Retina (tissue), 1 donor: ENCODE data around the gene RABL6.
"Not testable (repeated sequence)": the region's sequence is repeated elsewhere in the genome, so short reads cannot be mapped to it uniquely, and the experiment has no call there.

Experiments used
- DNase-seq: peaks from one replicate; pipeline ENCODE4 v3.0.0-alpha.2; 2016

Gene RABL6

DNA sequence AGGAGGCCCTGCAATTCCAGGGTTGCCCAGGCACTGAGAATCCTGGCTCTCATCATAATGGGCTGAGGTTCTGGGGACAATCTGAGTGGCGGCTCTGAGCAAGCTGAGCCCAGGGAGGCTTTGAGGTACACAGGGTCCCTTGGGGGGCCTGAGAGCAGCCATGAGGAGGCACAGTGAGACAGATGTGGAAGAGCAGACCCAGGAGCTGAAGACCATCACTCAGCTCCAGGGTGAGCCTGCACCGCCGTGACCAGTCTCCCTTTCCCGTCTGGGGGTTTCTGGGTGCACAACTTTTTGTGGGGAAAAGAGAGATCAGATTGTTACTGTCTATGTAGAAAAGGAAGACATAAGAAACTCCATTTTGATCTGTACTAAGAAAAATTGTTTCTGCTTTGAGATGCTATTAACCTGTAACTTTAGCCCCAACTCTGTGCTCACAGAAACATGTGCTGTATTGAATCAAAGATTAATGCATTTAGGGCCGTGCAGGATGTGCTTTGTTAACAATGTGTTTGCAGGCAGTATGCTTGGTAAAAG, 11.4 kb upstream of the RABL6 start, which contains the start of gene CCDC183:
Gene CCDC183, plus strand, starts transcription at position 101 of the 537 bp plus-strand sequence. Its CDS starts 60 bp downstream, at position 161.
- DNase-seq, result peak; percentile 28

DNA sequence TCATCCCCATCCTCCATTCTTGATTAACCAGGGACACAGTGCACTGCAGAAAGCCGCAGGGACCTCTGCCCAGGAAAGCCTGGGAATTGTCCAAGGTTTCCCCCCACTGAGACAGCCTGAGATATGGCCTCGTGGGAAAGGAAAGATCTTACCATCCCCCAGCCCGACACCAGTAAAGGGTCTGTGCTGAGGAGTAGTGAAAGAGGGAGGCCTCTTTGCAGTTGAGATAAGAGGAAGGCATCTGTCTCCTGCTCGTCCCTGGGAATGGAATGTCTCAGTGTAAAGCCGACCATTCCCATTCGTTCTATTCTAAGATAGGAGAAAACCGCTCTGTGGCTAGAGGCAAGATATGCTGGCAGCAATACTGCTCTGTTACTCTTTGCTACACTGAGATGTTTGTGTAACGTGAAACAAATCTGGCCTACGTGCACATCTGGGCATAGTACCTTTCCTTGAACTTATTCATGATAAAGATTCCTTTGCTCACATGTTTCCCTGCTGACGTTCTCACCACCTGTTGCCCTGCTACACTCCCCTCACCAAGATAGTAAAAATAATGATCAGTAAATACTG, 10.9 kb upstream of the RABL6 start:
- not testable (repeated sequence) for DNase-seq

DNA sequence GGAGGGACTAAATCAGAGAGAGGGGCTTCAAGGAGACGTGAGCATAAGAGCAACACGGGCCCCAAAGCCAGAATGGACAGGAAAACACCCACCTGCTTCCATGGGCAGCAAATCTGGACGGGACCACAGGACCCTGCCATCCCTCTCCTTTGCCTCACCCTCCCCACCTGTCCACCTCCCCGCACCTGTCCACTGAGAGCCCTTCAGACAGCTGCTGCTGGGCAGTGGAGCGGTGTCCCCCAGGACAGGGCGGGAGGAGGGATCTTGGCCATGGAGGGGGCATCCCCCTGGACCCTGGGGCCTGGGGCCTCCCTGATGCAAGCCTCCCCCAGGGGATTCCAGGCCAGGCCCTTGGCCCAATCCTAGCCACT, 9.1 kb upstream of the RABL6 start:
- DNase-seq, result no peak

DNA sequence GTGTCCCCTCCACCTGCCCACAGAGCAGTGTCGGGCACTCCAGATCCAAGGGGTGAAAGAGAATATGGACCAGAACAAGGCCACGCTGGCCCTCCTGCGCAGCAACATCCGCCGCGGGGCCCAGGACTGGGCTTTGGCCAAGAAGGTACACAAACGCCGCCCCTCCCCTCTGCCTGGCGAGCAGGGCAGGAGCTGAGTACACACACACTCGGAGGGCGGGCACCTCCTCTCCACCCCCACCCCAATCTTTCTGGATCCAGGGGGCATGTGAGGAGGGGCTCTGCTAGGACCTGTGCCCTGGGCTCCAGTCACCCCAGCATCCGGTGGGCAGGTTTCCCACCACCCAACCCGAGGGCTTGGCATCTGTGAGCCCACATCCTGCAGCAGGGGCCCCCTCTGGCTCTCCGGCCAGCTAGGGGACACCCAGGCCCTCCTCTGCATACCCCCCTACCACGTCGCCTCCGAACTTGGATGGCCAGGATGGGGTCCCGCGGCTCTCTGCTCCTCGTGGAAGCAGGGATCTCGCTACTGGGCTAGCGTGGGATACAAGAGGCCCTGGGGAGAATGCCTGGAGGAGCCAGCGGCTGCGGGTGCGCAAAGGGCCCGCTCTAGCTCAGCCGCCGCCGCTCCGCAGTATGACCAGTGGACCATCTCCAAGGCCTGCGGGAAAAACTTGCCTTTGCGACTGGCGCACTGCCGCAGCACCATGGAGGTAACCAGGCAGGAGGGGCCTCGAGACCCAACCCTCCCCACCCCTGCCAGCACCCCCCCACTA, 8.5 kb upstream of the RABL6 start:
- DNase-seq, result peak; percentile 19

- peak; percentile 80 for DNase-seq
Observed at GRCh38 chr9:136799854-136800657, 7.7 kb upstream of the RABL6 start.

GRCh38 chr9:136802321-136802720, 5.4 kb upstream of the RABL6 start:
- DNase-seq, result no peak

DNA sequence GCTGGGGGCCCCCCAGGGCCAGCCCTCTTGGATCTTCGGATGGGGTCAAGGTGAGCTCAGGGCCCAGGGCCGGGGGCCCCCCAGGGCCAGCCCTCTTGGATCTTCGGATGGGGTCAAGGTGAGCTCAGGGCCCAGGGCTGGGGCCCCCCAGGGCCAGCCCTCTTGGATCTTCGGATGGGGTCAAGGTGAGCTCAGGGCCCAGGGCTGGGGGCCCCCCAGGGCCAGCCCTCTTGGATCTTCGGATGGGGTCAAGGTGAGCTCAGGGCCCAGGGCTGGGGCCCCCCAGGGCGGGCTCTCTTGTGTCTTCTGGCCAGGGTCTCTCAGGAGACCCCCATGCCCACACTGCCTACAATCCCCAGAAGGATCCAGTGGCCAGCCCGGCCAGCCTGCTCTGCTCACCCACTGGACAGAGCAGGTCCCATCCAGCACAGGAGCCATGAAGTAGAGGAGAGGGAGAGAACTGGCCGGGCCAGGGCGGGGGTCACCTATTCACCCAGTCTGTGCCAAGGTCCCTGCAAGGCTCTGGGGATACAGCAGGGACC, 4.7 kb upstream of the RABL6 start:
- not testable (repeated sequence) for DNase-seq

GRCh38 chr9:136803551-136804508, 3.9 kb upstream of the RABL6 start:
- no peak for DNase-seq

GRCh38 chr9:136804509-136805206, 3.1 kb upstream of the RABL6 start:
- no peak for DNase-seq

- no peak for DNase-seq
Observed at GRCh38 chr9:136805207-136805740, 2.5 kb upstream of the RABL6 start.

DNA sequence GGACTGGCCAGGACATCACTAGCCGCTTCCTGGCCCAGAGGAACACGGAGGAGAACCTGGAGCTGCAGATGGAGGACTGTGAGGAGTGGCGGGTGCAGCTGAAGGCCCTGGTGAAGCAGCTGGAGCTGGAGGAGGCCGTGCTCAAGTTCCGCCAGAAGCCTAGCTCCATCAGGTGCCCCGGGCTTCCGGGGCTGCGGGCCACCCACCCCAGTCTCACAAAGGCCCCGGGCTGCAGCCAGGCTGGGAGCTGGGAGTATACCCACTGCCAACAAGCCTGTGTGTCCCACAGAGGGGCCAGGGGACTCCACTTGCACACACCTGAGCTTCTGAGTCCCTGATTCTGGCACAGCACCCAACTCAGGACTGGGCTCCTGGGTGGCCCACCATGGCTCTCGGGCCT, 1.7 kb upstream of the RABL6 start:
- DNase-seq, result no peak

DNA sequence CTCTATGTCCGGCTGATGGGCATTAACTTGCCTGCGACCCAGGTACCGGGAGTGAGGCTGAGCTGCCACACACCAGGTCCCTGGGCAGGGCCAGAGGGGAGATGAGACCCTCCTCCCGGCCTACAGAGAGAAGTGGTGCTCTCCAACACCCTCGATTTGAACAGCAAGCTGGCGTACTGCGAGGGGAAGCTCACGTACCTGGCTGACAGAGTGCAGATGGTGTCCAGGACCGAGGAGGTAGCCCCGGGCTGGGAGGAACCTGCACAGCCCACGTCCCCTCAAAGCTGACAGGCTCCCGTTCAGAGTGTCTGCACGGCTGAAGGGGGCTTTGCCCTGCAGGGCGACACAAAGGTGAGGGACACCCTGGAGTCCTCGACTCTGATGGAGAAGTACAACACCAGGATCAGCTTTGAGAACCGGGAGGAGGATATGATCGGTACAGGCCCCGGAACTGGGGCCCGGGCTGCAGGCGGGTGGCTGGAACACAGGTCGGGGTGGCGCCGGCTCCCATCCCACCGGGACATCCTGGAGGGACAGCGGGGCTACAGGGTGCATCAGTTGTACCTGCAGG, 1.0 kb upstream of the RABL6 start:
- no peak for DNase-seq

DNA sequence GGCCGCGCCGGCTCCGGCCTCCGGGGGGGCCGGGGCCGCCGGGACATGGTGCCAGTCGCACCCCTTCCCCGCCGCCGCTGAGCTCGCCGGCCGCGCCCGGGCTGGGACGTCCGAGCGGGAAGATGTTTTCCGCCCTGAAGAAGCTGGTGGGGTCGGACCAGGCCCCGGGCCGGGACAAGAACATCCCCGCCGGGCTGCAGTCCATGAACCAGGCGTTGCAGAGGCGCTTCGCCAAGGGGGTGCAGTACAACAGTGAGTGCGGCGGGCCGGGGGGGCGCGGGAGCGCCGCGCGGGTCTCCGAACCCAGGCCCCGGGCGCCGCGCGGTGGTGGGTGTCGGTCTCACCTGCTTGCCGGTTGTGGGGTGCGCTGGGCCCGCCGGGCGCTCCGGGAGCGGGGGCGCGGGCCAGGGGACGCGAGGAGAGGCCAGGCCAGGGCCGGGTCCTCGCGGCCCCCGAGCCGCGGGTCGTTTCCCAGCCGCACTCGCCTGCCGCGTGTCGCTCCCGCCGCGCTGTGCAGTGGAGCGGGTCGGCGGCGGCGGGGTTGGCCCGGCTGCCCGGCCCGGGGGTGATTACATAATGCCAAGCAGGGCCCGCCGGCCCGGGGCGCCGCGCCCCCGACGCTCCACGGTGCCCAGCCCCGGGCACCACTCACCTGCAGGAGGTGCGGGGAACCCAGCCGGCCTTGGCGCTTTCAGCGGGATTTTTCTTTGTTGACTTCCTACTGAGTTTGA, 492 bp downstream of the RABL6 start:
- DNase-seq, result peak; percentile 32

- DNase-seq, result peak; percentile 28
Observed at GRCh38 chr9:136808806-136809158, 1.0 kb downstream of the RABL6 start.

GRCh38 chr9:136814725-136815421, 7.1 kb downstream of the RABL6 start:
- no peak for DNase-seq

- DNase-seq, result no peak
Observed at GRCh38 chr9:136815422-136815782, 7.7 kb downstream of the RABL6 start.

DNA sequence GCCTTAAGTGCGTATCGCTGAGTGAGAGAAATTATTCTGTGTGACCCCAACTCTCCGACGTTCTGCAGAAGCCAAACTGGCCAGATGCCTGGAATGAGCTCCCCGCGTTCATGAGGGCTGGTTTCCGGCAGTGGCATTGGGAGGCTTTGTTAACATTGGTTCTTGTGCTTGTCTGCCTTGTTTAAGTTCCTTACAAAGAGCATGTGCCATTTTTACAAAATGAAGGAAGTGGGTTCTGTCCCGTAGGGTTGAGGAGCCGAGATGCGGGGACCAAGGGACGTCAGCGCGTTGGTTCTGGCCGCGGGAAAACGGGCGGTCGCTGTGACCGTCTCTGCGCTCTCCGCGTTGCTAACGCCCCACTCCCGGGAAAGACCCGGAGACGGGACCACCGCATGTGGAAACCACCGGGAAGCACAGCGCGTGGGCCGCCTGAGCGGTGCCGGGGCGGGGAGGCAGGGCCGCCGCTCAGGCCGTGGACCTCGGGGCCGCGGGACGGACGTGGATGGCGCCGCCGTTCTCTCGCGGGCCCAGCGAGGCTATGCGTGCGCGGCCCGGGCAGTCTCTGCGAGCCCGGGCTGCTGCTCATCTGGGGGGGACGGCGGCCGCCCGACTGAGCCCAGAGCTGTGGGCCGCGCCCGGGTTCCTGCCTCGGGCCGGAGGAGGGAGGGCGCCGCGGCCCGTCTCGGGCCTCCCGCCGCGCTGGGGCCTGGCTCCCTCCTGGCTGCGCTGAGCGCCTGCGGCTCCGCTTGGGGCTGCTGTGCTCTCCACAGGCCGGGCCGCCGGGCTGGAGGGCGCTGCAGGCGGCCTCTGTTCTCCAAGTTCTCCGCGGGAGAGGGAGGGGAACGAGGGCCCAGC, 13.4 kb downstream of the RABL6 start:
- peak; percentile 59 for DNase-seq

DNA sequence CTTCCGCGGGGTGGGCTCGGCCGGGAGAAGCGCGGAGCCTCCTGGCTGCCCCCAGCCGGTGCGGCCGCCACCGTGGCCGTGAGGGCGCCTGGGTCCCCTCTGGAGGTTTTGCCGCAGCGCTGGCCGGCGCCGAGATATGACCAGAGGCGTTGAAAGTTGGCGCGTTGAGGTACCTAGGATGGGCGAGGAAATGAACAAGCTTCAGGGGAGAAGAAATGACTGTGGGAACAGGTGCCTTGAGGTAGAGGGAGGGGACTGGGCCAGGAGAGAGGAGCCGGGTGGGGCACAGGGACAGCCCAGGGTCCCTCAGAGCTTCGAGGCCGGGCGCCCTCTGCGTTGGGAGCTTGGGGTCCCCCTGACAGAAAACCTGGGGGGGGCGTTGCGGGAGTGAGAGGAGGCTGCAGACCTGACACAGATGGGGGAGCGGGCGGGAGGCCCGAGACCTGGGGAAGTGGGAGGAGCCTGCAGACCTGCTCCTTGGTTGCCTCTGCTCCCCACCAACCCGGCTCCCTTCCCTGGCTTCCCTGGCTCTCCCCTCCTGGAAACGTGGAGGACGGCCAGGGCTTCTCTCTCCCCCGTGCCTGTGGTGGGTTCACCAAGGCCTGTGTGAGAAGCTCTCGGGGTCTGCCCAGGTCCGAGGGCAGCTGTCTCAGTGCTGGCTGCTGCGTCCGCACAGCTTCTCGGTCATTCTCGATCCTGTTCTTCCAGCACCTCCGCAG, 14.2 kb downstream of the RABL6 start:
- DNase-seq, result no peak
